OCI-LY7 (cell line): Measurements from ENCODE around the gene SWSAP1. TPM values are rescaled to one million over a fixed set of nuclear protein-coding genes. Genes with fewer than 3 reads are reported as not detected.
"Not testable (repeated sequence)": the region's sequence is repeated elsewhere in the genome, so short reads cannot be mapped to it uniquely, and the experiment has no call there.

ENCODE experiments used
- BruUV-seq: library from RNA; stranded (reverse); fragments of 400-500 nt; replicated peaks from 2 replicates; lab custom pipeline; 2021; lab: Mats Ljungman, UMichigan
- CTCF ChIA-PET: fragments of 300-600 bp; sonication (Branson Sonifier 250); formaldehyde crosslinking; loops from one replicate; lab custom pipeline; 2022; ENCODE audit warnings: antibody characterized with exemption; ENCODE audit not compliant: unreplicated experiment; lab: Charles Lee
- POLR2A ChIA-PET: fragments of 300-600 bp; sonication (Branson Sonifier 250); formaldehyde crosslinking; loops from one replicate; lab custom pipeline; 2022; ENCODE audit warnings: antibody characterized with exemption; lab: Charles Lee
- DNase-seq: peaks from one replicate; pipeline ENCODE4 v3.0.0-alpha.2; 2015; ENCODE audit warnings: low spot score
- H2AFZ ChIP-seq: fragments of 200-600 bp; sonication (generic), shearing (Covaris generic); 2 replicates; pipeline ENCODE4 v1.6.1; 2014; ENCODE audit warnings: mild to moderate bottlenecking, antibody characterized with exemption, low read length, moderate library complexity
- H3K27ac ChIP-seq: fragments of 200-600 bp; sonication (generic); 2 replicates; pipeline ENCODE4 v1.5.1; 2014; ENCODE audit warnings: mixed run types, low read depth, mild to moderate bottlenecking, moderate library complexity, low read length, inconsistent platforms; ENCODE audit not compliant: poor library complexity, severe bottlenecking
- H3K36me3 ChIP-seq: fragments of 200-600 bp; sonication (generic); 2 replicates; pipeline ENCODE4 v1.6.1; 2014; ENCODE audit warnings: mild to moderate bottlenecking, antibody characterized with exemption, low read length, moderate library complexity, mixed read lengths; ENCODE audit not compliant: insufficient read depth
- H3K4me1 ChIP-seq: fragments of 200-600 bp; sonication (generic); 2 replicates; pipeline ENCODE4 v1.5.1; 2014; ENCODE audit warnings: mild to moderate bottlenecking, low read length; ENCODE audit not compliant: insufficient read depth, poor library complexity, severe bottlenecking
- H3K4me2 ChIP-seq: fragments of 200-600 bp; sonication (generic); 2 replicates; pipeline ENCODE4 v1.6.1; 2014; ENCODE audit warnings: mild to moderate bottlenecking, low read length
- H3K4me3 ChIP-seq: fragments of 200-600 bp; sonication (generic); 2 replicates; pipeline ENCODE4 v1.5.1; 2014; ENCODE audit warnings: mild to moderate bottlenecking, low read depth, low read length; ENCODE audit not compliant: poor library complexity, severe bottlenecking
- H3K79me2 ChIP-seq: fragments of 200-600 bp; sonication (generic); 2 replicates; pipeline ENCODE4 v1.6.1; 2016; ENCODE audit warnings: low read depth, mild to moderate bottlenecking, low read length, moderate library complexity, mixed read lengths; ENCODE audit not compliant: insufficient read depth
- H3K9me2 ChIP-seq: fragments of 200-600 bp; sonication (generic); 2 replicates; pipeline ENCODE4 v1.6.1; 2016; ENCODE audit warnings: mild to moderate bottlenecking, low read length, mixed read lengths; ENCODE audit not compliant: insufficient read depth
- H3K9me3 ChIP-seq: fragments of 200-600 bp; sonication (generic); 2 replicates; pipeline ENCODE4 v1.6.1; 2014; ENCODE audit warnings: mild to moderate bottlenecking, mixed run types, low read length, mixed read lengths
- H4K20me1 ChIP-seq: fragments of 200-600 bp; sonication (generic); 2 replicates; pipeline ENCODE4 v1.6.1; 2014; ENCODE audit warnings: mild to moderate bottlenecking, antibody characterized with exemption, low read length, moderate library complexity, mixed read lengths; ENCODE audit not compliant: insufficient read depth
- EZH2phosphoT487 ChIP-seq: fragments of 200-600 bp; sonication (generic); IDR thresholded peaks from 2 replicates; pipeline ENCODE4 v1.6.1; 2018; ENCODE audit warnings: low read depth, borderline replicate concordance, mild to moderate bottlenecking, mixed run types, antibody characterized with exemption, low read length, moderate library complexity, mixed read lengths
- intact Hi-C: fragments of 100-400 bp; cut with micrococcal nuclease; formaldehyde crosslinking; loops from one replicate; pipeline ENCODE4 v1.10.0; 2022; ENCODE audit not compliant: unreplicated experiment
- total RNA-seq, 2 experiments: library from RNA; depleted of rRNA in 1 of 2; stranded (reverse); fragments of >200 nt in 1 of 2; shearing (Covaris generic) in 1 of 2; gene quantifications; 2 replicates each; pipeline ENCODE4 v1.2.3, GENCODE V29; 2014 to 2022
- TF ChIP-seq, protein P1 (sequence below): fragments of 200-600 bp; sonication (generic); conservative IDR thresholded peaks from 2 replicates; pipeline ENCODE4 v1.5.1; 2014; ENCODE audit warnings: mild to moderate bottlenecking, antibody characterized with exemption, low read length, moderate library complexity, mixed read lengths

Gene SWSAP1
- total RNA-seq, 2 experiments from 2014 or later = 5.6 to 6.8 TPM

DNA sequence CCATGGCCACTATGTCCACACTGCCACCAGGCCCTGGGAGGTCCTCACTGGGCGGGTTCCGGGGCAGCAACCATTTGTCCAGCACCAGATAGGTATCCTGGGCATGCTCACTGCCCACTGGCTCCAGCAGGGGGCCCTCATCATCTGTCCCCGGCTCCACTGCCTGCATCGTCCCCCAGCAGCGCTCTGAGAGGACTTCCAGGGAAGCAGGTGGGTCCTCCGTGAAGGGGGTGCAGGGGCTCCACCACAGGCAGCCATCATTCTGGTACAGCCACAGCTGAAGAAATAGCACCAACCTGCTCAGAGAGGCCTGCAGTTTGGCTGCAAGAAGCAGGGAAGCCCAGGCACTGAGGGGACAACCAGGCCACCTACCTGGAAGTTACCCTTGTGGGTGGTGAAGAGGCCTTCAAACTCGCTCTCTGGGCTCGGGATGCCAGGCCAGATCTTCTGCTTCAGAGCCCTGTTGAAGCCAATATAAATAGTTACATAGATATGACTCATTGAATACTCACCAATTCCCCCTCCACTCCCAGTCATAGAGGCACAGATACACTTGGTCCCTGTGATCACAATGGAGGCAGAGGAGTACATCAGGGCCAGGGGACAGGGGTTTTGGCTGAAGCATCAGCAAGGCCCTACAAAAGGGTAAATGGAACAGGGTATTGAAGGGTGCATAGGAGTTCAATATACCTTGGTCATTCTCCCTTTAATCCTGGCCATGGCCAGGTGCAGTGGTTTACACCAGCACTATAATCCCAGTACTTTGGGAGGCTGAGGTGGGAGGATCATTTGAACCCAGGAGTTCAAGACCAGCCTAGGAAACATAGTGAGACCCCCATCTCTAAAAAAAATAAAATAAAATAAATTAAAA, 4.1 kb downstream of the SWSAP1 start:
- no TSS peak for BruUV-seq
- H3K27ac ChIP-seq = no peak overlapping the region
- H3K4me2 ChIP-seq = peak overlapping the region; percentile 37; the same call in 1 of the 2 replicates
- H3K4me1 ChIP-seq = peaks cover 62% of the 10 kb centered on the region
- H4K20me1 ChIP-seq = no peaks in the 10 kb centered on the region
- no peaks in the 10 kb centered on the region for H3K9me3 ChIP-seq
- H3K36me3 ChIP-seq = peaks cover 18% of the 10 kb centered on the region; the same call in 1 of the 2 replicates
- no peak overlapping the region for H2AFZ ChIP-seq
- peak; percentile 48 for DNase-seq
- intact Hi-C loops = no loop called here
- TF ChIP-seq, protein P1, sequence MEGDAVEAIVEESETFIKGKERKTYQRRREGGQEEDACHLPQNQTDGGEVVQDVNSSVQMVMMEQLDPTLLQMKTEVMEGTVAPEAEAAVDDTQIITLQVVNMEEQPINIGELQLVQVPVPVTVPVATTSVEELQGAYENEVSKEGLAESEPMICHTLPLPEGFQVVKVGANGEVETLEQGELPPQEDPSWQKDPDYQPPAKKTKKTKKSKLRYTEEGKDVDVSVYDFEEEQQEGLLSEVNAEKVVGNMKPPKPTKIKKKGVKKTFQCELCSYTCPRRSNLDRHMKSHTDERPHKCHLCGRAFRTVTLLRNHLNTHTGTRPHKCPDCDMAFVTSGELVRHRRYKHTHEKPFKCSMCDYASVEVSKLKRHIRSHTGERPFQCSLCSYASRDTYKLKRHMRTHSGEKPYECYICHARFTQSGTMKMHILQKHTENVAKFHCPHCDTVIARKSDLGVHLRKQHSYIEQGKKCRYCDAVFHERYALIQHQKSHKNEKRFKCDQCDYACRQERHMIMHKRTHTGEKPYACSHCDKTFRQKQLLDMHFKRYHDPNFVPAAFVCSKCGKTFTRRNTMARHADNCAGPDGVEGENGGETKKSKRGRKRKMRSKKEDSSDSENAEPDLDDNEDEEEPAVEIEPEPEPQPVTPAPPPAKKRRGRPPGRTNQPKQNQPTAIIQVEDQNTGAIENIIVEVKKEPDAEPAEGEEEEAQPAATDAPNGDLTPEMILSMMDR = peak; percentile 76
- TF ChIP-seq EZH2phosphoT487 = no peak
- ChIA-PET POLR2A (no interaction called here), CTCF (interaction anchor here (2.6 kb wide), 1 partner anchor 104 kb away, joined by 11 read pairs; no protein-coding TSS in a partner anchor)
- H3K4me3 ChIP-seq = no peak overlapping the region
- H3K9me2 ChIP-seq = no peaks in the 10 kb centered on the region
- peaks cover 26% of the 10 kb centered on the region for H3K79me2 ChIP-seq

DNA sequence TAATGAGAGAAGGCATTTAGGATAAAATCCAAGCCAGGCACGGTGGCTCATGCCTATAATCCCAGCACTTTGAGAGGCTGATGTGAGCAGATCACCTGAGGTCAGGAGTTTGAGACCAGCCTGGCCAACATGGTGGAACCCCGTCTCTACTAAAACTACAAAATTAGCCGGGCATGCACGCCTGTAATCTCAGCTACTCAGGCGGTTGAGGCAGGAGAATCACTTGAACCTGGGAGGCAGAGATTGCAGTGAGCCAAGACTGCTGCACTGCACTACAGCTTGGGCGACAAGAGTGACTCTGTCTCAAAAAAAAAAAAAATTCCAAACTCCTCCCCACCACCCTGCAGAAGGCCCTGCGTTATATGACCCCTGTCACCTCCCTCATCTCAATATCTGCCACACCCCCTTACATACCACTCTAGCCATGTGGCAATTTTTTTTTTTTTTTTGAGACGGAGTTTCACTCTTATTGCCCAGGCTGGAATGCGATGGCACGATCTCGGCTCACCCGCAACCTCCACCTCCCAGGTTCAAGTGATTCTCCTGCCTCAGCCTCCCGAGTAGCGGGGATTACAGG, 4.9 kb downstream of the SWSAP1 start:
- H3K4me3 ChIP-seq, DNase-seq, H3K9me2 ChIP-seq, H4K20me1 ChIP-seq, intact Hi-C loops, H3K27ac ChIP-seq, H3K9me3 ChIP-seq, BruUV-seq, CTCF ChIA-PET, H2AFZ ChIP-seq, POLR2A ChIA-PET: not testable (repeated sequence)
- 0 out of 2 replicates have a peak overlapping the region, but pooled peaks have one; percentile 79 for H3K4me2 ChIP-seq
- H3K4me1 ChIP-seq = peaks cover 63% of the 10 kb centered on the region
- H3K36me3 ChIP-seq = peaks cover 18% of the 10 kb centered on the region; the same call in 1 of the 2 replicates
- peaks cover 26% of the 10 kb centered on the region for H3K79me2 ChIP-seq

DNA sequence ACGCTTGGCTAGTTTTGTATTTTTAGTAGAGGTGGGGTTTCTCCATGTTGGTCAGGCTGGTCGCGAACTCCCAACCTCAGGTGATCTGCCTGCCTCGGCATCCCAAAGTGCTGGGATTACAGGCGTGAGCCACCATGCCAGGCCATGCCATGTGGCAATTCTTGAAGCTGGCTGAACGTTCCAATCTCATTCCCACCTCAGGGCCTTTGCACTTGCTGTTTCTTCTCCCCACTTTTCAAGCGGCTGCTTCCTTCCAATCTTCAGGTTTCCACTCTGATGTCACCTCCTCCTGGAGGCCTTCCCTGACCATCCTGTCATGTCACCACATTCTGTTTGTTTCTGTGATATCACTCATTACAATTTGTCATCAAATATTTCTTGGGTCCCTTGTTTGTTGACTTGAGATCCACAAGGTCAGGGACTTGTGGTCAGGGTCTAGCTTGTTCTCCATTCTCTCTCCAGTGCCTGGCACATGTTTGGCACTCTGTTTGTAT, 5.4 kb downstream of the SWSAP1 start:
- peaks cover 26% of the 10 kb centered on the region for H3K79me2 ChIP-seq
- DNase-seq = no peak
- no peaks in the 10 kb centered on the region for H3K9me3 ChIP-seq
- ChIA-PET CTCF (interaction anchor here (1.7 kb wide), 1 partner anchor 42 kb away, joined by 5 read pairs; no protein-coding TSS in a partner anchor), POLR2A (no interaction called here)
- H3K36me3 ChIP-seq = peaks cover 18% of the 10 kb centered on the region; the same call in 1 of the 2 replicates
- BruUV-seq = no TSS peak
- H3K9me2 ChIP-seq = no peaks in the 10 kb centered on the region
- peaks cover 65% of the 10 kb centered on the region for H3K4me1 ChIP-seq
- TF ChIP-seq EZH2phosphoT487 = no peak
- TF ChIP-seq, protein P1 = no peak
- intact Hi-C loops = loop anchor here (2.0 kb wide), 1 partner anchor 67 kb away; no protein-coding TSS in a partner anchor
- peak overlapping the region; percentile 75 for H3K4me3 ChIP-seq
- H2AFZ ChIP-seq = no peak overlapping the region
- H3K4me2 ChIP-seq = peak overlapping the region; percentile 79
- peak overlapping the region; percentile 92 for H3K27ac ChIP-seq
- no peaks in the 10 kb centered on the region for H4K20me1 ChIP-seq
